HCEC 1CT (cell line): ENCODE data around the gene DYSF.

Source experiments
- DNase-seq: peaks from one replicate; pipeline ENCODE4 v3.0.0-alpha.2; 2017

The DYSF gene

DNA sequence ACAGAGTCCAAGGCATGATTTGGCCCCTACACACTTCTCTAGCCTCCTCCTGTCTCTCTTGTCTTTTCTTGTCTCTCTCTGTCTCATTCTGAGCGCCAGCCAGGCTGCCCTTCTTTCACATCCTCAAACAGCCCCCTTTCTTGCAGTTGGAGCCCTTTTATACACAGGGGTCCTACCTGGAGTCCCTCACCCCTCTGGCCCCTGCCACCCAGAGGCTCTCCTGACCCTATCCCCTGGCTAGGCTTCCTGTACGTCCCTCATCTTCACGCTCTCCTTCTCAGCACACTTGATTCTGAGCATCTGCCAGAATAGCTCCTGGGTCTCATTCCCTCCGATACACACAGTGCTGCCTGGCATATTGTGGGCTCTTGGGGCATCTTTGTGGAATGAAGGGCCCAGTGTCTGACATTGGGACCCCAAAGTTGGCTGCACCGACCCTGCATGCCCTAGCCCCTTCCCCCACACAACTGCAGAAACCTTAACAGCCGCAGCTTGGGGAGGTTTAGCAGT lies 261.9 kb downstream of the DYSF start:
- no peak for DNase-seq

DNA sequence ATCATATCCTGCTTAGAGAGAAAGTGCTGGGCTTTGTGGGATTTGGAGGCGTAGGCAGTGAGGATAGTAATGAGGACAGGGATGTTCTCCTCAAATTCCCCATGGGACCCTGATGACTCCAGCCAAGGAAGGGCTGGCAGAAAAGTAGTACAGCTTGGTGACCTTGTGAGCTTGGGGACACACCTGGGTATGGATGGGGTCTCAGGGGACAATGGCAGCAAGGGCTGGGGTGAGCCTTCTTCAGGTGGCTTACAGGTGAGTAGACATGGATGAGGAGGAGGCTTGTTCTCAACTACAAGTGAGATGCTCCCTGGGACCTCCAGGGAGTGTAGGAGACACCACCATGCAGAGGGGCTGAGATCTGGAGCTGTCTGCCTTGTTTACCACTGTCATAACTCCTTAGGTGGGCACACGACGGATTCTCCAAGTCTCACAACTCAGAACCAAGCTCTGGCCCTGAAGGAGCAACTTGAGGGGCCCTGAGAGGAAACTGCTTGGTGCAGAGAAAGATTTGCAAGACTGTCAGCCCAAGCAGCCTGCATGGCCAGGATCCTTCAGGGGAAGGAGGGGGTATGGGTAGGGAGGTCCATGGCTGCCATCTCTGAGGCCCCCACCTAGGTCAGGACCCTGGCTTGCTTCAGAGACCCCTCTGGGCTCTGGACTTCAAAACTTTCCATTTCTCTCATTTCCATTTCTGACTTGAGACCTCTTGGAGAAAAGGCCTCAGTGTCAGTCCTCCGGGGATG lies 262.8 kb downstream of the DYSF start:
- no peak for DNase-seq

- peak; percentile 87 for DNase-seq
Observed at GRCh38 chr2:71716697-71717624, 263.6 kb downstream of the DYSF start.

DNA sequence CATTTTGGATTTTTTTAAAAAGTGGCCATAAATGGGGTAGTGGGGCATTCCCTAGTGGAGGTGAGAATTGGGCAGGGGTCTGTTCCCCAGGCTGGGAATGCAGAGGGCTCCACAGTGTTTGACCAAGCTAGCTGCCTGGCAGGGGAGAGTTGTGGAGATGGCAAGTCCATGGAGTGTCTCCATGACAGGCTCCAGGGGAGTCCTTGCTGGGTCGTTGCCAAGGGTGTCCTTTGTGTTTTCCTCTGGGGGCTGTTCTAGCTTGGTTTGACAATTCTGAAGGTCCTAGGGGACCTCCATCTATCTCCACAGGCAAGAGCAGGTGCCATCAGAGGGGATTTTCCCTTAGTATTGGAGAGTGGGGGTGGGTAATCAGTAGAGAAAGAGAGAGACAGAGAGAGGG lies 265.3 kb downstream of the DYSF start:
- no peak for DNase-seq

- no peak for DNase-seq
Observed at GRCh38 chr2:71719520-71720282, 266.3 kb downstream of the DYSF start.

DNA sequence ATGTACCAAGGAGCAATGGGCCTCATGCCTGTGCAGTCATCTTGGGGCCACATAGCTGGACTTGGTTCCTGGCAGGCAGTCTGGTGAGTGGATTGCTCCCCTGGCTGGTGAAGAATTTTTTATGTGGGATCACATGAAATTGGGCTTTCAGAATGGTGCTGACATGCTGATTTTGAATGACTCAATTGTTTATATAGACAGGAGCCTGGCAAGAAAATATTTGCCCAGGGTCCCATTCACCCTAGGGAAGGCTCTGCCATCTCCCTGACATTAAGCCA lies 266.9 kb downstream of the DYSF start:
- no peak for DNase-seq

GRCh38 chr2:71720596-71721361 lies 267.4 kb downstream of the DYSF start:
- DNase-seq, result no peak

DNA sequence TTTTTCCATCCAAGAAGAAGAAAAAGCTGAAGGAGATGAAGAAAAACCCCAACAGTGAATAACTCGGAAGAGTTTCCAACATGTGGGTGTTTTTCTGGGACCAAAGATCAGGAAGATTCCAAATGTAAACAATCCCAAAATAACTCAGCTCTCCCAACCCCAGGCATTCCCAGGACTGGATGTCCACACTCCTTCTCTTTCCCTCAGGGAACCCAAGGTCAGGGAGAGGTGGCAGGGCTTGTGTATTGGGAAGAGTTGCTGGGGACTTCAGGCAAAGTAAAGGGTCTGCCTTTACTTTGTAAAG lies 268.0 kb downstream of the DYSF start:
- peak; percentile 38 for DNase-seq

DNA sequence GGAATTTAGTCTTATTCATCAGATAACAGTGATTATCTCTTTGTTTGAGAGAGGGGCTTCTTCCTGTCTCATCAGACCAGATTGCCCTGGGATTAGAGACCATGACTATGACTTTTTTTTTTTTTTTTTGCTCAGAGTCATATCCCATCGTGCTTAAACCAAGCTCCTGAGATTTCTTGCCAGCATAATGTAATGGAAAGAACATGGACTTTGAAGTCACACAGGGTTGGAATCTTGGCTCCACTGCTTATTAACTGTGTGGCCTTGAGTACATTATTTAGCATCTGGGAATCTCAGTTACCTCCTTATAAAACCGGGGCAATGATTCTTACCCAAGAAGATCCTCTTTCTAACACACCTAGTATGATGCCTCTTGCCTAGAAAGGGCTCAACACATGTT lies 268.3 kb downstream of the DYSF start:
- no peak for DNase-seq

GRCh38 chr2:71722286-71722685 lies 268.9 kb downstream of the DYSF start:
- DNase-seq, result no peak

DNA sequence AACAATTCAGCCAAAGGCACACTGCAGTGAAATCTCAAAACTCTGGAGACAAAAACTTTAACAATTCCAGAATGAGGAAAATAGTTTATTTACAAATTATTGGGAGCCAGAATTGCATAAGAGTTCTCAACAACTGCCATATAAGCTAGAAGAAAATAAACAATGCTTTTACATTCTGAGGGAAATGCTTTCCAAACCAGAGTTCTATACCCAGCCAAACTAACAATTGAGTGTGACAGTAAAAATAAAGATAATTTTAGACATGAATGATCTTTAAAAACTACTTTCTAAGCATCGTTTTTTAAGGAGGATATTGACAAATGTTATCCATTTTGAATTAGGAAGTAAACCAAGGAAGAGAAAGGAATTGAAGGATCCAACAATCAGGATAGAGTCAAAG lies 271.4 kb downstream of the DYSF start:
- no peak for DNase-seq

DNA sequence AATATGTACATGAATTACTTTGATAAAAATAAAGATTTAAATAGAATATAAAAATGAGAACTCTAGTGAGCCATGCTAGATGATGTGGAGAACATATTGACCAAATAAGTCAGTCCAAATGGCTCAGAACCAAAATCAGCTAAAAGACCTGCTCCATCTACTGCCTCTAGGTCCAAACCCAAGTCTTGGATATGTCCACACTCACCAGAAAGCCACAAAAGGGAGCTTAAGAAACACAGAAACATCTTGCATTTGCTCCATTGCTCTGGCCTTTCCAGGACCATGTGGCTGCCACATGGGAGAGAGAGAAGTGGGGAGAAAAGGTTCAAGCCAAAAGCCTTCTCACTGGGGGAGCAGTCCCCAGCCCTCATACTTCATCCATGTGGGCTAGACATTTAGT lies 272.5 kb downstream of the DYSF start:
- DNase-seq, result no peak

- DNase-seq, result no peak
Observed at GRCh38 chr2:71727562-71727961, 274.2 kb downstream of the DYSF start.

DNA sequence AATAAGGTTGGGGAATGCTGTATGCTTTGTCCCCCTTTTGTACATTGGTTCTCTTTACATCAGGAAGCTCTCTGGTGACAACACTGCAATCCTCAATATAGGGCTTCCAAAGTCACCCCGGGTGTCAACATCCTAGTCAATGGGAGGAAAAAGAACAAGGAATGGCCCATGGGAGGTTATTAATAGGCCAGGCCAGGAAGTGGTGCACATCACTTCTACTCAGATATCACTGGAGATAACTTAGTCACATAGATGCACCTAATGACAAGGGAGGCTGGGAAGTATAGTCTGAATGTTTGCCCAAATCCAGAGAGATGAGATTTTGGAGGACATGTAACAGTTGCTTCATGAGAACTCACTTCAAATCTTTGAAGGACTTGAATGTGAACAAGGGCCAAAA lies 274.7 kb downstream of the DYSF start:
- no peak for DNase-seq

DNA sequence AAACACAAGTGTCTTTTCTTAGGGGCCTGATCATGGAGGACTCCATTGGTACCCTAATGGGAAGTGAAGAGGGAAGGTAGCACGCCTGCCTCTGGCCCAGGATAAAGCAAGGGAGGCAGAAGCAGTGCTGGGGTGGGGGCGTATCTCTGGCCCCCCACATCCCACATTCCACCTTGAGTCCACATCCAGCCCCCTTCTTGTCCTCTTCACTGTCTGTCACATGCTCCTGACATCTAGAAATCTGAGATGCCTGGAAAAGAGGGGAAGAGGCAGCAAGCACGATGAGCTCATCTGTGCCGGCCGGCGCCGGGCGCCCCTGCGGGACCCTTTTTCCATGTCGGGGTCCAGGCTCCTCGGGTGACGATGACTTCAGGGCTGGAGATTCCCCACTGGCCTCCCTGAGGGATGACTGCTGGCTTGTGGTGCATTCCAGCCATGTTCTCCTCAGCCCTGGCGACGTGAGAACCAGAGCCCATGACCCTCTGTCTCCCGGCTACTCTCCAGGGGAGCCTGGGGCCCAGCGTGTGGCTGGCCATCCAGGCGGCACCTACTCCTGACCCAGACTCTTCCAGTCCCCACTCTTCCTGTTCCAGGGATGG lies 277.5 kb downstream of the DYSF start:
- DNase-seq, result no peak

- DNase-seq, result no peak
Observed at GRCh38 chr2:71734620-71735019, 281.3 kb downstream of the DYSF start.

DNA sequence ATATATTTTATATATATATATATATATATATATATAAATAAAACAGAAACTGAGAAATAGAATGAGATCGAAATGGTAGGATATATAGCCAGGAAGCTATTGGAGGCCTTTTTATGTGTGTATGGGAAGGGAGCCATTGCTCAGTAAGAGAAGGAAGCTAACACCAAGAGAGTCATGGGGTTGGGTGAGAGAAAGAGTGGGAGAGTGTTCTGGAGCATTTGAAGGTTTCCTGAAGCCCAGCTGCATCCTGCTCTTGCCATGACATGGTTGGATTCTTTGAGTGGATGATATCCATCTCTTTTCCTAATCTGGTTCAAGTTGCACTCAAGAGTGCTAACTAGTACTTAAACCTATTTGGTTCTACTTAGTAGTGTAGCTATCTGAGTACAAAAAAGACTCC lies 282.3 kb downstream of the DYSF start:
- DNase-seq, result no peak
